LNCaP clone FGC (cell line): ENCODE results near the gene SELENON.
"Not testable (repeated sequence)": the region's sequence is repeated elsewhere in the genome, so short reads cannot be mapped to it uniquely, and the experiment has no call there.

ENCODE experiments used
- DNase-seq: peaks from one replicate; pipeline ENCODE4 v3.0.0-alpha.2; 2011; ENCODE audit warnings: low read depth
- H3K4me3 ChIP-seq: 2 replicates; pipeline ENCODE4 v1.5.1; 2011; ENCODE audit warnings: mild to moderate bottlenecking, low read depth, low read length, control low read depth
- CTCF ChIP-seq: IDR thresholded peaks from 2 replicates; pipeline ENCODE4 v1.5.1; 2012; ENCODE audit warnings: mild to moderate bottlenecking; ENCODE audit not compliant: control insufficient read depth, insufficient read depth; ENCODE audit errors: extremely low read depth

SELENON gene

DNA sequence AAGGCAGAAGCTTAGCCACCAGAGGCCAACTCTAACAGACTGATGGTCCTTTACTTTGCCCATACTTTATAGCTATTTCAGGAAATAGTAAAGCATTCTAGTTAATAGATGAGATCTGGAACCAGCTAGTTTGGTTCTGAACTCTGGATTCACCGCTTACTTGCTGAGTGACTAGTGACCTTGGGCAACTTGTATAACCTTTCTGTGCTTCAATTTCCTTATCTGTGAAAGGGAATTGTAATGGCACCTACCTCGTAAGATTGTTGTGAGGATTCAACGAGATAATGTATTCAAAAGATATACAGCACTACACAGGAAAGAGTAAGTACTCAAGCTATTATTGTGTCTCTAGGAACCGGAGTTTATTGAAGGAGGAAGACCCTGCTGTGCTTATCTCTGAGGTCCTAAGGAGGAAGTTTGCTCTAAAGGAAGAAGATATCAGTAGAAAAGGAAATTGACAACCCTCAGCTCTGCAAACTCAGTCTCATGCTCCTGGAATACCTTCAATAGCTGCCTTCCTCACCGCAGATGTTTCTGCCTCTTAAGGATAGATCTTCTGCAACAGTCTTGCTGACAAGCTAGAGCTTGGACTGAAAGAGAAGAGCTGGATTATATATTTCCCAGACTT is 31.7 kb downstream of the SELENON start:
- DNase-seq: no peak
- no peak overlapping the region for H3K4me3 ChIP-seq
- TF ChIP-seq CTCF: no peak

DNA sequence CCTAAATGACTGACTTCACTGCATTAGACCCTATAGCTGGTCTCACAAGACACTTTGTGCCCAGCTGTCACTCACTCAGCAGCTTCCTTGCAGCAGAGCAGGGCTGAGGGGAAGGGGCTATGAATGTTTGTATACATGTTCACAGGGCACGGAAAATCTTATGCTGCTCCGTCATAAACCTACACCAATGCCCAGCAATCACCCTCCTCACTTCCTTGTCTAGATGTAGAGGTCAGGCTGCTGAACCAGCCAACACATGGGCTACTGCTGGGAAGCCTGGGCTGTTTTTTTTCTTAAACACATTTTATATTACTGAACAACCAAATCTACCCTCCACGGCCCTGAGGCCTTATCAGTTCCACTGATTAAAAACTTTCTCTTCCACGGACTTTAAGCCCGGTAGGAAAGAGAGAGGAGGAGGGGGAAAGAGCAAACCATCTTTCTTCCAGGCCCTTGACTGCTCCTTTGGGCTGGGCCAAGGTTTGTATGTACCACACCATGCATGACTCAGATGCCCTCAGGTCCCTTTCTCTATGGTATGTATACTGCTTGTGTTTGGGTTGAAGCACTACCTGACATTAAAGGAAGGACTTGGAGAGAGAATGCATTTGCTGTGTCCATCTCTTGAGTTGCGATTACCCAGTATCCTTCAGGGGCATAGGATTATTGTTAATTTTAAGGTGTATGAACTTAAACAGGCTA is 32.5 kb downstream of the SELENON start:
- no peak for TF ChIP-seq CTCF
- H3K4me3 ChIP-seq: no peak overlapping the region
- no peak for DNase-seq

DNA sequence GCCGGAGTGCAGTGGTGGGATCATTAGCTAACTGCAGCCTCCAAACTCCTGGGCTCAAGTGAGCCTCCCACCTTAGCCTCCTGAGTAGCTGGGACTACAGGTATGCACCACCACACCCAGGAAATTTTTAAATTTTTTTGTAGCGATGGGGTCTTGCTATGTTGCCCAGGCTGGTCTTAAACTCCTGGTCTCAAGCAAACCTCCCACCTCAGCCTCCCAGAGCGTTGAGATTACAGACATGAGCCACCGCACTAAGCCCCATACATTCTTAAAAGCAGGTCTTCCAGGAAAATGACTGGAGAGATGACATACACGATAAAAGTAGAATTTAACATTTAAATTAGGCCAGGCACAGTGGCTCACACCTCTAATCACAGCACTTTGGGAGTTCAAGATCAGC is 33.2 kb downstream of the SELENON start:
- no peak for TF ChIP-seq CTCF
- no peak for DNase-seq

DNA sequence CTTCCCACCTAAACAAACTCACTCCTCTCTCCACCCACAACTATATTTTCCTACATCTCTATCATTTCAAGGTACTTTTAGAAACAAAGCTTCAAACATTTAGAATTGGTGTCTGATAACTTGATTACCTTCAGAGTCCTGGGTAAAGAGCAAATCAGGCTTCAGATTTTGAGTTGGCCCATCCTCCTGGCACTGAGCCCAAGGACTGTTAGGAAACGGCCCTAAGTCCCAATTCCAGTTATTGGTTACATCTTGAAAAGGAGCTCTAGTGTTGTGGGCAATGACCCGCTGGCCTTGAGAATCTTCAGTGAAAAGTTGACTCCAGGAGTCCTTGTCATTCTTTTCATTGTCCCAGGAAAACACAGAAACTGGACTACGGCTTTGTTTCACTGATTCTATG is 34.9 kb downstream of the SELENON start:
- no peak for TF ChIP-seq CTCF
- H3K4me3 ChIP-seq: no peak overlapping the region
- DNase-seq: no peak

More for the DNA sequence above, 33.2 kb downstream of the SELENON start:
- no peak overlapping the region for H3K4me3 ChIP-seq

GRCh38 chr1:25836695-25837094 is 36.7 kb downstream of the SELENON start:
- no peak for TF ChIP-seq CTCF
- H3K4me3 ChIP-seq: no peak overlapping the region
- no peak for DNase-seq

DNA sequence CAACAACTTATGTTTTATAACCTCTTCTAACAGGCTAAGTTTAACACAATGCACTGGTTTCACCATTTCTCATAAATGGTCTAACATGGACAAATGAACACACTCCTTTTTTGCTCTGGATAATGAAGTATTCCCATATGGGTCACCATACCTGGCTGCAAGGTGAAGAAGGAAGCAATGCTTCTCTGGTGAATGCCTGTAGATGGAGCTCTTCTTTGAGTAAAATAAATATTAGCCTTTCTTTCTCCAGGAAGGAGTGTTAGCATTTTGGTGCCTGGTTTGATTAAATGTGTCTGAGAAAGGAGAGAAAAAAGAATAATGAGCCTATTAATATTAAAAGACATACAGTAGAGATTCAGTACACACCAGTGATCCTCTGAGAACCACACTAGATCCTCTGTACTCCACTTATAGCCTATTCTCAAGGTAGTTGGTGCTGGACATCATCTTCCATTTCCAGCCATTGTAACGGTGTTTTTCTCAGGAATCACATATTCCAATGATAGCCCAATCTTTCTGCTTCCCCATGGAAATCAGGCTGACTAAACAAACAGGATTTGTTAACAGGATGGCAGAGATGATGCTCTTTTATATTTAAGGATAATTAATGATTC is 37.4 kb downstream of the SELENON start:
- DNase-seq: no peak
- H3K4me3 ChIP-seq: no peak overlapping the region
- peak; percentile 44 for TF ChIP-seq CTCF

GRCh38 chr1:25839808-25840207 is 39.8 kb downstream of the SELENON start:
- not testable (repeated sequence) for H3K4me3 ChIP-seq, DNase-seq
